Hematopoietic multipotent progenitor cell treated with erythropoietin and hydrocortisone succinate and interleukin-3 and kit ligand, for 15 days (in vitro differentiated cells): Measurements from ENCODE around the gene IFT74.

Experiments
- DNase-seq: peaks from one replicate; pipeline ENCODE4 v3.0.0-alpha.2; 2015; ENCODE audit warnings: low spot score

The IFT74 gene

GRCh38 chr9:26955921-26956859, at the start of gene IFT74:
Gene IFT74, plus strand, starts transcription at chr9:26956412. Its CDS starts 5,556 bp downstream, at chr9:26961968.
- DNase-seq = peak; percentile 98

DNA sequence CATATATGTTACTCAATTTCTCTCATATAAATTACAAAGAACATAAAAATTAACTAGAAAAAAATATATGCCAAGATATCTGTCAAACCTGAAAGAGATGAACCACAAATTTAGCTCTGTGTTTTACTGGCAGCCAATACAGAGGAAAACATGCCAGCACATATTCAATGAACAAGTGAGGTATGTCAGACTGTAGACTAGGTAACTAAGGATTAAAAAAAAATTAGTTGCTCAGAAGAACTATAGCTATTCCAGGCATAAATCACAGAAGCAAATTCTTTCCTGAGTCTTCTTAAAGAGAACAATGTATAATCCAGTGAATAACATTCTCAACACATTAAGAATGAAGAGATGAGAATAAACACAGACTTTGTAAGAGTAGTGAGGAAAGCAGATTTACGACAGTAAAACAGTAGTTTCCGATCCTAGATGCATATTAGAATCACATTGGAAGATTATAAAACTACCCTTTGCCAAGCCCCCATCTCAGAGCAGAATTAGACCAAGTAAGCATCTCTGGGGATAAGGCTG, 43.0 kb upstream of the IFT74 start:
- no peak for DNase-seq

GRCh38 chr9:26919698-26920097, 36.5 kb upstream of the IFT74 start:
- no peak for DNase-seq

GRCh38 chr9:26925609-26926008, 30.6 kb upstream of the IFT74 start:
- DNase-seq = no peak

GRCh38 chr9:26928902-26929495, 27.2 kb upstream of the IFT74 start:
- no peak for DNase-seq

- no peak for DNase-seq
Measured at GRCh38 chr9:26935847-26936246, 20.4 kb upstream of the IFT74 start.

GRCh38 chr9:26937816-26938371, 18.3 kb upstream of the IFT74 start:
- DNase-seq = no peak

DNA sequence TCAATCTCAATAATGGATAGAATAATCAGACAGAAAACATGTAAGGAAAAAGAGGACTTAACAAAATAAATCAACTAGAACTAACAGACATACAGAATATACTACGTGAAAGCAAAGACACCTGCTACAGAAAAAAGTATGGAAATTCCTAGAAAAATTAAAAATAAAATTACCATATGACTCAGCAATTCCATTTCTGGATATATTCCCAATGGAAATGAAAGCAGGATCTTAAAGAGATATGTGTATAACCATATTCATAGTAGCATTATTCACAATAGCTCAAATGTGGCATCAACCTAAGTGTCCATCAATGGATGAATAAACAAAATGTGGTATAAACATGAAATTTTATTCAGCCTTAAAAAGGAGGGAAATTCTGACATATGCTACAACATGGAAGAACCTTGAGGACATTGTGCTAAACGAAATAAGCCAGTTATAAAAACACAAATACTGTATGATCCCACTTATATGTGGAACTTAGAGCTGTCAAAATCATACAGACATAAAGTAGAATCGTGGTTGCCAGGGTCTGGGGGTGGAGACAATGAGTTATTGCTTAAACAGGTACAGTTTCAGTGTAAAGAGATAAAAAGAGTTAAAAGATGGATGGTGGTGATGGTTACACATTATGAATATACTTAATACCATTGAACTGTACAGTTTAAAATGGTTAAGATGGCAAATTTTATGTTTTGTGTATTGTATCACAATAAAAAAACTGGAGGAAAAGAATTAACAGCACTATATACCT, 16.1 kb upstream of the IFT74 start:
- DNase-seq = no peak

- DNase-seq = no peak
Measured at GRCh38 chr9:26940779-26941178, 15.4 kb upstream of the IFT74 start.

DNA sequence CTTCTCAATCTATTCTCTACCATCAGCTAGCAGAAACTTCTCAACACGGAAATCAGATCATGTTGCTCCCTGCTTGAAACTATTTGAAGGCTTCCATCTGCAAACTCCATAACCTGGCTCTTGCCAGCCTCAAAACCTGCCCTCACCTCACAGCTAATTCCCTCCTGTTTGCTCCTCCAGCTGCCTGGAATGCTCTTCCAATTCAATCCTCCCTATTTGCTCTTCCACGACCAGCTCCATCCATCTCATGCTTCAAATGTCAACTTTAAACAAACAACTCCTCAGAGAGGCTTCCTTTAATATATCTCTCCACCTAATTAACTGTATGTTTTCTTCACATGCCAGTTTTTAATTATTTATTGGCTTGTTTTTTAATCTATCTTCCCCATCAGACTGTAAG, 10.6 kb upstream of the IFT74 start:
- no peak for DNase-seq

DNA sequence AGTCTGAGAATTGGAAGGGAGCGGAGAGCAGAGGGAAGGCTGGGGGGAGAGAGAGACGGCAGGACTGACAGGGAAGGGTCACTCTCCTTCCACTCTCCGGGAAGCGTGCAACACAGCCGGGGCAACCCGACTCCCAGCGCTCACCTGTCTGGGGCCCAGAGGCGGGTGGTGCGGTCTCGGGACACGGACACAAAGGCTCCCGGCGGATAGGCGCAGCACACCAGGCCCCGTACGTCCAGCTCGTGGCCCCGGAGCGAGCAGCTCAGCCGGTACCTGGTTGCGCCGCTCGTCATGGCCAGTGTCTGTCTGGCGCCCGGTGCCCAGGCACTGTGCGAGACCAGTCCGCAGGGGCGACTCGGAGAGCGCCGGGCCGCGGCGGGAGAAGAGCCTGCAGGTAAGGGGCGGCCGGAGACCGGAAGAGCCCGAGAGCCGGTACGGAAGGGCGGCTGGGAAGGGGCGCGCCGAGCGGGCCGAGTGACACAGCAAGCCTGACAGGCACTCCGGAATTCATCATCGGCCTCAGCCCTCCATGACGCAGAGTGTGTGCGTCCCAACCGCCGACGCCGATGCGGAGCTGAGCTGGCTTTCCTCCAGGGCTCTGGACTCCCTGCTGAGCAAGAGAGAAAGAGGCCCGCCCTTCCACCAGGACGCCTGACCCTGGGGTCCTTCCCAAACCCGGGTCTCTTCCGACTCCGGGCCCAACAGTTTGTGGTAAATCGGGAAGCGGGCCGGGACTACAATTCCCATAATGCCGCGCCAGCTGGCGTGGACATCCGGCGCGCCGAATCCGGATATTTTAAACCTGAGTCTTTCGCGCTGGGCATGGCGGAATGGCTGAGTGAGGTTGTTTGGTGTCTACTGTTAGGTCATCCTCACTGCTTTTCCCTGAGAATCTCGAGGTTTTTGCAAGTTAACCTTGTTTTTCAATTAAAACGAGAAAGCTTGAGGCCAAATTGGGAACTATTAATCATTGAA, 9.2 kb upstream of the IFT74 start, which contains the start of gene PLAA:
Gene PLAA (minus strand): TSS at position 490 of the 975 bp plus-strand sequence. CDS start 197 bp downstream, at position 293.
- DNase-seq = peak; percentile 90

- no peak for DNase-seq
Measured at GRCh38 chr9:26947736-26948135, 8.5 kb upstream of the IFT74 start.

DNA sequence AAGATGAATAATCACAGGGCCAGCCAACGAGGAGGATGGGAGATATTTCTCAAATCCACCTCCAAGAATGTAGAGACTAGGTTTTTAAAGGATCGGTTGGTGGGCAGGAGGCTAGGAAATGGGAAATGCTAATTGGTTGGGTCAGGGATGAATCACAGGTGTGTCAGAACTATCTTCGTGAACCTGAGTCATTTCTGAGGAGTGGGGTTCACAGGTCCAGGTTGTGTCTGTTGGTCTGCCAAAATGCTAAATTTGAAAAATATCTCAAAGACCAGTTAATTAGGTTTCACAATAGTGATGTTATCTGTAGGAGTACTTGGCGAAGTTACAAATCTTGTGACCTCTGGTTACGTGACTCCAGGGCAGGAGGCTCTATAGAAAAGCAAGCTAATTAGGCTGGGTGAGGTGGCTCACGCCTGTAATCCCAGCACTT, 6.6 kb upstream of the IFT74 start:
- DNase-seq = no peak

- DNase-seq = no peak
Measured at GRCh38 chr9:26950521-26950920, 5.7 kb upstream of the IFT74 start.

DNA sequence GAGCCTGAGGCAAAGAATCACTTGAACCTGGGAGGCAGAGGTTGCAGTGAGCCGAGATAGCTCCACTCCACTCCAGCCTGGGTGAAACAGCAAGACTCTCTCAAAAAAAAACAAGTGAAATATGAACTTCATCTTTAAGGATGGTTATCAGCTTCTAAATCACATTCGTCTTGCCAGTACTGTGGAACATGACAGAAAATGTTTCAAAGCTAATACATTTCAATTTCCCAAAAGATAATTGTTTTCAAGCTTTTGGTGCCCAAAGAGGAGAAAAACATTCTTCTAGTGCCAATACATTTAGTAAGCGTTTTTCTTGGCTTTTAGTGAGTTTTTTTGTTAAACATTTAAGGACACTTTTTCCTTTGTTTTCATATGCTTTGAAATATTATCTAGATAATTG, 4.4 kb upstream of the IFT74 start:
- no peak for DNase-seq

- peak; percentile 21 for DNase-seq
Measured at GRCh38 chr9:26954050-26954508, 2.1 kb upstream of the IFT74 start.

- peak; percentile 69 for DNase-seq
Measured at GRCh38 chr9:26955222-26955903, 849 bp upstream of the IFT74 start.

GRCh38 chr9:26956860-26957233, 635 bp downstream of the IFT74 start:
- peak; percentile 34 for DNase-seq

- no peak for DNase-seq
Measured at GRCh38 chr9:26971721-26972120, 15.5 kb downstream of the IFT74 start.

- no peak for DNase-seq
Measured at GRCh38 chr9:26973989-26974388, 17.8 kb downstream of the IFT74 start.
